ENCODE data around the gene PTPRM. TPM values are rescaled to one million over a fixed set of nuclear protein-coding genes. Genes with fewer than 3 reads are reported as not detected.

PTPRM gene
- total RNA-seq, 1 experiment from 2014 or later, result 45.6 TPM

- DNase-seq, result no peak
- Histone ChIP-seq H4K20me1 (ENCODE audit: low read length) (no peaks in the 10 kb centered on the region), H3K4me1 (ENCODE audit: insufficient read depth, low read length) (no peaks in the 10 kb centered on the region), H3K9ac (ENCODE audit: low read length) (no peak overlapping the region), H3K27me3 (ENCODE audit: low read length) (no peaks in the 10 kb centered on the region), H3K4me3 (ENCODE audit: low read length) (no peak overlapping the region), H3K4me2 (ENCODE audit: low read length) (no peak overlapping the region), H3K27ac (ENCODE audit: low read length) (no peak overlapping the region), H3K9me3 (ENCODE audit: low read length) (no peaks in the 10 kb centered on the region), H3K79me2 (ENCODE audit: low read length) (no peaks in the 10 kb centered on the region), H3K9me2 (replicated peaks; ENCODE audit: low read length) (no peaks in the 10 kb centered on the region), H3K36me3 (ENCODE audit: low read depth, low read length) (no peaks in the 10 kb centered on the region), H3F3A (ENCODE audit: low read length, unreplicated experiment) (no peaks in the 10 kb centered on the region), H2AFZ (ENCODE audit: low read length) (no peak overlapping the region)
- BruUV-seq (replicated peaks), result no TSS peak
- ChIA-PET POLR2A (ENCODE audit: unreplicated experiment) (no interaction called here), CTCF (no interaction called here)
- no peak for TF ChIP-seq EZH2 (IDR thresholded peaks at IDR 0.05; ENCODE audit: low read length, unreplicated experiment)
- TF ChIP-seq EZH2phosphoT487 (IDR thresholded peaks at IDR 0.05; ENCODE audit: borderline replicate concordance, low read length), result no peak
- no peak for TF ChIP-seq CTCF (conservative IDR thresholded peaks at IDR 0.05; ENCODE audit: low read depth, low read length)
- intact Hi-C loops (cut with micrococcal nuclease), result no loop called here
- no peak for ATAC-seq
Measured at GRCh38 chr18:7682321-7682720, 115.2 kb downstream of the PTPRM start.

- H3K36me3 ChIP-seq (ENCODE audit: low read depth, low read length), result no peaks in the 10 kb centered on the region
- CTCF ChIA-PET, result no interaction called here
- H3K9me3 ChIP-seq (ENCODE audit: low read length), result no peaks in the 10 kb centered on the region
- no peak for TF ChIP-seq EZH2phosphoT487 (IDR thresholded peaks at IDR 0.05; ENCODE audit: borderline replicate concordance, low read length)
- TF ChIP-seq CTCF (conservative IDR thresholded peaks at IDR 0.05; ENCODE audit: low read depth, low read length), result no peak
- no peak for TF ChIP-seq EZH2 (IDR thresholded peaks at IDR 0.05; ENCODE audit: low read length, unreplicated experiment)
- no peak overlapping the region for H2AFZ ChIP-seq (ENCODE audit: low read length)
- intact Hi-C loops (cut with micrococcal nuclease), result no loop called here
- H3K27ac ChIP-seq (ENCODE audit: low read length), result no peak overlapping the region
- H3F3A ChIP-seq (ENCODE audit: low read length, unreplicated experiment), result no peaks in the 10 kb centered on the region
- no peak for DNase-seq
- no peaks in the 10 kb centered on the region for H3K4me1 ChIP-seq (ENCODE audit: insufficient read depth, low read length)
- BruUV-seq (replicated peaks), result no TSS peak
- H3K27me3 ChIP-seq (ENCODE audit: low read length), result no peaks in the 10 kb centered on the region
- H3K79me2 ChIP-seq (ENCODE audit: low read length), result no peaks in the 10 kb centered on the region
- H3K4me3 ChIP-seq (ENCODE audit: low read length), result no peak overlapping the region
- no peak overlapping the region for H3K4me2 ChIP-seq (ENCODE audit: low read length)
- H4K20me1 ChIP-seq (ENCODE audit: low read length), result no peaks in the 10 kb centered on the region
- H3K9me2 ChIP-seq (replicated peaks; ENCODE audit: low read length), result no peaks in the 10 kb centered on the region
- ATAC-seq, result no peak
- POLR2A ChIA-PET (ENCODE audit: unreplicated experiment), result no interaction called here
- no peak overlapping the region for H3K9ac ChIP-seq (ENCODE audit: low read length)
Measured at GRCh38 chr18:7683753-7684152, 116.6 kb downstream of the PTPRM start.

GRCh38 chr18:7684357-7684756, 117.2 kb downstream of the PTPRM start:
- Histone ChIP-seq H3K9me2 (replicated peaks; ENCODE audit: low read length) (no peaks in the 10 kb centered on the region), H2AFZ (ENCODE audit: low read length) (no peak overlapping the region), H3F3A (ENCODE audit: low read length, unreplicated experiment) (no peaks in the 10 kb centered on the region), H3K36me3 (ENCODE audit: low read depth, low read length) (no peaks in the 10 kb centered on the region), H3K4me2 (ENCODE audit: low read length) (no peak overlapping the region), H3K27ac (ENCODE audit: low read length) (no peak overlapping the region), H3K27me3 (ENCODE audit: low read length) (no peaks in the 10 kb centered on the region), H3K4me1 (ENCODE audit: insufficient read depth, low read length) (no peaks in the 10 kb centered on the region), H3K4me3 (ENCODE audit: low read length) (no peak overlapping the region), H3K9ac (ENCODE audit: low read length) (no peak overlapping the region), H3K9me3 (ENCODE audit: low read length) (no peaks in the 10 kb centered on the region), H4K20me1 (ENCODE audit: low read length) (no peaks in the 10 kb centered on the region), H3K79me2 (ENCODE audit: low read length) (no peaks in the 10 kb centered on the region)
- no peak for TF ChIP-seq EZH2 (IDR thresholded peaks at IDR 0.05; ENCODE audit: low read length, unreplicated experiment)
- no peak for TF ChIP-seq CTCF (conservative IDR thresholded peaks at IDR 0.05; ENCODE audit: low read depth, low read length)
- no peak for TF ChIP-seq EZH2phosphoT487 (IDR thresholded peaks at IDR 0.05; ENCODE audit: borderline replicate concordance, low read length)
- DNase-seq, result no peak
- no TSS peak for BruUV-seq (replicated peaks)
- ChIA-PET POLR2A (ENCODE audit: unreplicated experiment) (no interaction called here), CTCF (no interaction called here)
- intact Hi-C loops (cut with micrococcal nuclease), result no loop called here
- no peak for ATAC-seq
